GM19043 (cell line): ENCODE measurements around the gene HIBCH.
"Not testable (repeated sequence)": the region's sequence is repeated elsewhere in the genome, so short reads cannot be mapped to it uniquely, and the experiment has no call there.

Experiments used
- ATAC-seq: cut with Tn5 transposase; IDR thresholded peaks from one replicate; pipeline ENCODE4 v1.9.1; 2021; ENCODE audit warnings: low read depth; ENCODE audit not compliant: unreplicated experiment

Gene HIBCH

GRCh38 chr2:190165491-190165890 lies 154.1 kb downstream of the HIBCH start:
- ATAC-seq, result no peak

- ATAC-seq, result no peak
These were observed 156.8 kb downstream of the HIBCH start for GRCh38 chr2:190162851-190163250.

DNA sequence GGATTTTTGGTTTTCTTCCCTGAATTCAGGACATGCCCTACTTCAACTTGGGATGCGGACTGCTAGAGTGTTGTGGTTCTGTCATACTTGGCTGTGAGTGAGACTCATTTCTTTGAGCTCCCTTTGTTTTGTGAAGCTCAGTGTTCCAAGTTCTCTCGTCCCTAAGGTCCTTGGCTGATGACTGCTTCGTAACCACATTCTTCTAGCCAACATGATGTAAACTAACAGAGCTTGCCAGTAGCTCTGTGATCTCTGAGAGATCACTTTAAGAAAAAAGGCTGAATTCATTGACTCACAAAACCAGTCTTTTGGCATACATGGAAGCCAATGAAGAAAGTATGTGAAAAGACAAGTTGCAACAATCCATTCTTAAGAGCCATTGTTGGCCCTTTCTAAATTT lies 160.2 kb downstream of the HIBCH start:
- ATAC-seq, result no peak

- ATAC-seq, result no peak
These were observed 160.7 kb downstream of the HIBCH start for GRCh38 chr2:190158798-190159434.

- not testable (repeated sequence) for ATAC-seq
These were observed 161.8 kb downstream of the HIBCH start for GRCh38 chr2:190157613-190158528.

DNA sequence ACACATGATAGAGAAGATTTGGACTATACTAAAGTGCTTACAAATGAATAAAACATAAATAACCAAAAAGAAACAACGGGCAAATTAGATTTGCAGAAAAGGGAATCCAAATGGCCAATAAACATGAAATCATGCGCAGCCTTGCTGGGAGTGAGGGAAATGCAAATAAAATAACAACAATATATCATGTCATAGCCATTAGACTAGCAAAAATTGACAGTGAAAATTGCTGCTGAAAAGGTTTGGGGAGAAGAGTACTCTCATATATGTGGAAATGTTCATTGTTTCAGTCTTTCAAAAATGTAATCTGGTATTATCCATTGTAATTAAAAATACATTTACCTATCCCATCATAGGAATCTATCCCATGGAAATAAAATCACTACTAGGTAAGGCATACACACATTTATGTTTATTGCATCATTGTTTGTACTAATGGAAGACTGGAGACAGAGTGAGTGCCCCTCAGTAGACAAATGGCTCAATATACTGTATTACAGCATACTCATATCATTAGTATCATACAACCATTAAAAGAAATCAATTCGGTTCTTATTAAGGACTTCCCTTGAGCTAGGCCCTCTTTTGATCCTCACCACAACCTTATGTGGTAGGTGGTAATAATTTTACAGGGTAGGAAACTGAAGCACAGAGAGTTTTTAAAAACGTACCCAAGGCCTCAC lies 163.0 kb downstream of the HIBCH start:
- no peak for ATAC-seq
